ENCODE measurements around the gene TMPRSS3. TPM values are rescaled to one million over a fixed set of nuclear protein-coding genes. Genes with fewer than 3 reads are reported as not detected.

TMPRSS3 gene
- total and polyA plus RNA-seq, 2 of the 13 experiments (the other 11 are each of a cell fraction or from before 2014, with no cell fraction given) = 2.8 to 16.9 TPM

DNA sequence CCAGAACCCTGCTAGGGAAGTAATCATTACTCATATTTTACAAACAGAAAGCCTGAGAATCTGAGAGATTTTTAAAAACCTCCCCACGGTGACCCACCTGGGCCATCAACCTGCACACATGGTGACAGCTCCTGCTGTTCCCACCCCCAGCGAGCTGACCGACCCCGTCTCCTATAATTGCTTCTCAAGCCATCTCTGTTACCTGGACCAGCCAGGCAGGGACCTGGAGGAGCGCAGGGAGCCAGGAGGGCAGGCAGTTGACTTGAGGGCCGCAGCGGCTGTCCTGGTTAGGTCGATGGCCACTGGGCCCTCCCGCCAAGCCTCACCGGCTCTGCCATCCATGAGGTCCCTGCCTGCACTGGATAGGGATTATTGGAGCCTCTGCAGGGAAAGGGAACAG, 52.8 kb downstream of the TMPRSS3 start:
- 20% methylated on average over 10 of the region's 10 CpGs for WGBS (ENCODE audit: low lambda C conversion rate)
- H3K79me2 ChIP-seq (ENCODE audit: insufficient read depth, low read length) = no peaks in the 10 kb centered on the region
- DNase-seq (ENCODE audit: low spot score) = no peak
- H3K4me2 ChIP-seq (ENCODE audit: low read depth, low read length) = no peak overlapping the region
- in situ Hi-C loops (cut with HindIII; ENCODE audit: extremely low pct_ligation_motif_present, low pct_unique_long_range_greater_than_20kb) (no loop called here), intact Hi-C loops (cut with micrococcal nuclease; ENCODE audit: unreplicated experiment) (no loop called here)
- H3K27ac ChIP-seq (ENCODE audit: extremely low read length, insufficient read depth, low read length) = no peak overlapping the region
- H3K9ac ChIP-seq (ENCODE audit: insufficient read depth, low read depth, low read length) = no peak overlapping the region
- H3K27me3 ChIP-seq (ENCODE audit: control insufficient read depth in 1 of 2, insufficient read depth in 2 of 2, low read length in 2 of 2) = peaks cover 0 to 6% of the 10 kb centered on the region in 2 experiments; a peak in 2 of 5 replicates
- no peak overlapping the region for H2AFZ ChIP-seq (ENCODE audit: low read length)
- FAIRE-seq = no peak
- no peaks in the 10 kb centered on the region for H3K9me3 ChIP-seq (ENCODE audit: low read length)
- no peak overlapping the region for H3K4me3 ChIP-seq (replicated peaks in 1 of 3; ENCODE audit: insufficient read depth in 1 of 3, low read depth in 2 of 3, low read length in 3 of 3)
- BruUV-seq (replicated peaks) = no TSS peak
- H3K36me3 ChIP-seq (replicated peaks in 1 of 2; ENCODE audit: control insufficient read depth in 1 of 2, insufficient read depth in 2 of 2, low read length in 2 of 2) = no peaks in the 10 kb centered on the region
- peaks cover 7% of the 10 kb centered on the region; the same call in 1 of the 2 replicates for H3K4me1 ChIP-seq (ENCODE audit: insufficient read depth, low read length)
- ChIA-PET POLR2A (no interaction called here), CTCF (ENCODE audit: low intra/inter-chr PET ratio, low total read pairs) (no interaction called here)
- ATAC-seq = no peak
- no peaks in the 10 kb centered on the region for H4K20me1 ChIP-seq (ENCODE audit: insufficient read depth, low read length)
- TF ChIP-seq ZNF83 (CRISPR knock-in tag; IDR thresholded peaks at IDR 0.05; ENCODE audit: borderline replicate concordance) (no peak), ZNF652 (CRISPR knock-in tag; IDR thresholded peaks at IDR 0.05; ENCODE audit: borderline replicate concordance, low read depth) (no peak), MEIS1 (CRISPR knock-in tag; IDR thresholded peaks at IDR 0.05; ENCODE audit: borderline replicate concordance) (no peak), ZFP36L1 (CRISPR knock-in tag; IDR thresholded peaks at IDR 0.05) (no peak), DNMT1 (CRISPR knock-in tag; IDR thresholded peaks at IDR 0.05) (no peak), ZNF335 (CRISPR knock-in tag; IDR thresholded peaks at IDR 0.05) (no peak), ZNF660 (CRISPR knock-in tag; IDR thresholded peaks at IDR 0.05; ENCODE audit: borderline replicate concordance, low read depth) (no peak), ZNF776 (CRISPR knock-in tag; IDR thresholded peaks at IDR 0.05) (no peak), BRF2 (CRISPR knock-in tag; IDR thresholded peaks at IDR 0.05) (no peak), HOXA5 (CRISPR knock-in tag; IDR thresholded peaks at IDR 0.05) (no peak), ZBTB49 (CRISPR knock-in tag; IDR thresholded peaks at IDR 0.05; ENCODE audit: borderline replicate concordance) (no peak), ZNF703 (CRISPR knock-in tag; IDR thresholded peaks at IDR 0.05; ENCODE audit: borderline replicate concordance) (no peak), ZNF354B (CRISPR knock-in tag; IDR thresholded peaks at IDR 0.05) (no peak), ZNF547 (CRISPR knock-in tag; IDR thresholded peaks at IDR 0.05) (no peak), ZMAT5 (CRISPR knock-in tag; IDR thresholded peaks at IDR 0.05; ENCODE audit: borderline replicate concordance, low read depth) (no peak)
- TF ChIP-seq, protein P1, sequence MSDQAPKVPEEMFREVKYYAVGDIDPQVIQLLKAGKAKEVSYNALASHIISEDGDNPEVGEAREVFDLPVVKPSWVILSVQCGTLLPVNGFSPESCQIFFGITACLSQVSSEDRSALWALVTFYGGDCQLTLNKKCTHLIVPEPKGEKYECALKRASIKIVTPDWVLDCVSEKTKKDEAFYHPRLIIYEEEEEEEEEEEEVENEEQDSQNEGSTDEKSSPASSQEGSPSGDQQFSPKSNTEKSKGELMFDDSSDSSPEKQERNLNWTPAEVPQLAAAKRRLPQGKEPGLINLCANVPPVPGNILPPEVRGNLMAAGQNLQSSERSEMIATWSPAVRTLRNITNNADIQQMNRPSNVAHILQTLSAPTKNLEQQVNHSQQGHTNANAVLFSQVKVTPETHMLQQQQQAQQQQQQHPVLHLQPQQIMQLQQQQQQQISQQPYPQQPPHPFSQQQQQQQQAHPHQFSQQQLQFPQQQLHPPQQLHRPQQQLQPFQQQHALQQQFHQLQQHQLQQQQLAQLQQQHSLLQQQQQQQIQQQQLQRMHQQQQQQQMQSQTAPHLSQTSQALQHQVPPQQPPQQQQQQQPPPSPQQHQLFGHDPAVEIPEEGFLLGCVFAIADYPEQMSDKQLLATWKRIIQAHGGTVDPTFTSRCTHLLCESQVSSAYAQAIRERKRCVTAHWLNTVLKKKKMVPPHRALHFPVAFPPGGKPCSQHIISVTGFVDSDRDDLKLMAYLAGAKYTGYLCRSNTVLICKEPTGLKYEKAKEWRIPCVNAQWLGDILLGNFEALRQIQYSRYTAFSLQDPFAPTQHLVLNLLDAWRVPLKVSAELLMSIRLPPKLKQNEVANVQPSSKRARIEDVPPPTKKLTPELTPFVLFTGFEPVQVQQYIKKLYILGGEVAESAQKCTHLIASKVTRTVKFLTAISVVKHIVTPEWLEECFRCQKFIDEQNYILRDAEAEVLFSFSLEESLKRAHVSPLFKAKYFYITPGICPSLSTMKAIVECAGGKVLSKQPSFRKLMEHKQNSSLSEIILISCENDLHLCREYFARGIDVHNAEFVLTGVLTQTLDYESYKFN (CRISPR knock-in tag; conservative IDR thresholded peaks at IDR 0.05) = no peak
- TF ChIP-seq, protein P2, sequence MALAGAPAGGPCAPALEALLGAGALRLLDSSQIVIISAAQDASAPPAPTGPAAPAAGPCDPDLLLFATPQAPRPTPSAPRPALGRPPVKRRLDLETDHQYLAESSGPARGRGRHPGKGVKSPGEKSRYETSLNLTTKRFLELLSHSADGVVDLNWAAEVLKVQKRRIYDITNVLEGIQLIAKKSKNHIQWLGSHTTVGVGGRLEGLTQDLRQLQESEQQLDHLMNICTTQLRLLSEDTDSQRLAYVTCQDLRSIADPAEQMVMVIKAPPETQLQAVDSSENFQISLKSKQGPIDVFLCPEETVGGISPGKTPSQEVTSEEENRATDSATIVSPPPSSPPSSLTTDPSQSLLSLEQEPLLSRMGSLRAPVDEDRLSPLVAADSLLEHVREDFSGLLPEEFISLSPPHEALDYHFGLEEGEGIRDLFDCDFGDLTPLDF (CRISPR knock-in tag; IDR thresholded peaks at IDR 0.05) = no peak

Measured in HepG2 (cell line).